KMS-11 (cell line): Measurements from ENCODE around the gene MIB1.

ENCODE experiments used
- H2AFZ ChIP-seq: fragments of 200-600 bp; sonication (generic); 2 replicates; pipeline ENCODE4 v1.6.1; 2016; ENCODE audit warnings: antibody characterized with exemption, mixed run types, low read depth
- H3K27ac ChIP-seq: fragments of 200-600 bp; sonication (generic); 2 replicates; pipeline ENCODE4 v1.6.1; 2016; ENCODE audit warnings: mild to moderate bottlenecking, mixed run types
- H3K27me3 ChIP-seq: fragments of 200-600 bp; sonication (generic); 2 replicates; pipeline ENCODE4 v1.6.1; 2017; ENCODE audit warnings: mild to moderate bottlenecking, low read depth, mixed run types, moderate library complexity; ENCODE audit not compliant: insufficient read depth
- H3K36me3 ChIP-seq: fragments of 200-600 bp; sonication (generic); 2 replicates; pipeline ENCODE4 v1.6.1; 2017; ENCODE audit warnings: mild to moderate bottlenecking, mixed run types; ENCODE audit not compliant: insufficient read depth
- H3K4me1 ChIP-seq: fragments of 200-600 bp; sonication (generic); 2 replicates; pipeline ENCODE4 v1.6.1; 2016; ENCODE audit warnings: mild to moderate bottlenecking, low read depth, mixed run types; ENCODE audit not compliant: poor library complexity, severe bottlenecking
- H3K4me2 ChIP-seq: fragments of 200-600 bp; sonication (generic); 2 replicates; pipeline ENCODE4 v1.7.0; 2016; ENCODE audit warnings: mild to moderate bottlenecking, mixed run types
- H3K4me3 ChIP-seq: fragments of 200-600 bp; sonication (generic); IDR thresholded peaks from 2 replicates; pipeline ENCODE4 v1.6.1; 2017; ENCODE audit warnings: low read depth, low read length, mixed read lengths; ENCODE audit not compliant: insufficient read depth
- H3K79me2 ChIP-seq: fragments of 200-600 bp; sonication (generic); 2 replicates; pipeline ENCODE4 v1.6.1; 2016; ENCODE audit warnings: low read depth, mixed run types; ENCODE audit not compliant: insufficient read depth
- H3K9ac ChIP-seq: fragments of 200-600 bp; sonication (generic); 2 replicates; pipeline ENCODE4 v1.6.1; 2016; ENCODE audit warnings: mild to moderate bottlenecking, mixed run types
- H4K20me1 ChIP-seq: fragments of 200-600 bp; sonication (generic); 2 replicates; pipeline ENCODE4 v1.6.1; 2016; ENCODE audit warnings: mild to moderate bottlenecking, mixed run types; ENCODE audit not compliant: insufficient read depth
- CTCF ChIP-seq: fragments of 200-600 bp; sonication (generic); conservative IDR thresholded peaks from 2 replicates; pipeline ENCODE4 v1.6.1; 2017; ENCODE audit warnings: low read depth, mild to moderate bottlenecking, antibody characterized with exemption, low read length, moderate library complexity, mixed read lengths

The MIB1 gene

GRCh38 chr18:21741562-21742314 is 1.1 kb downstream of the MIB1 start:
- Histone ChIP-seq H3K4me3 (no peak overlapping the region), H4K20me1 (no peaks in the 10 kb centered on the region), H3K4me1 (peaks cover 57% of the 10 kb centered on the region), H3K27ac (peak overlapping the region; percentile 85), H3K4me2 (peak overlapping the region; percentile 87), H3K27me3 (no peaks in the 10 kb centered on the region), H3K36me3 (no peaks in the 10 kb centered on the region), H3K9ac (peak overlapping the region; percentile 81), H2AFZ (peak overlapping the region; percentile 68), H3K79me2 (peaks cover 52% of the 10 kb centered on the region)
- TF ChIP-seq CTCF: no peak

GRCh38 chr18:21742315-21742687 is 1.7 kb downstream of the MIB1 start:
- no peak for TF ChIP-seq CTCF
- peaks cover 62% of the 10 kb centered on the region for H3K4me1 ChIP-seq
- H3K4me3 ChIP-seq: no peak overlapping the region
- H3K79me2 ChIP-seq: peaks cover 58% of the 10 kb centered on the region
- peak overlapping the region; percentile 85 for H3K27ac ChIP-seq
- no peak overlapping the region for H2AFZ ChIP-seq
- no peaks in the 10 kb centered on the region for H4K20me1 ChIP-seq
- peak overlapping the region; percentile 81; the same call in 1 of the 2 replicates for H3K9ac ChIP-seq
- H3K27me3 ChIP-seq: no peaks in the 10 kb centered on the region
- peak overlapping the region; percentile 87 for H3K4me2 ChIP-seq
- H3K36me3 ChIP-seq: no peaks in the 10 kb centered on the region

- H3K4me3 ChIP-seq: no peak overlapping the region
- peak overlapping the region; percentile 81; the same call in 1 of the 2 replicates for H3K9ac ChIP-seq
- TF ChIP-seq CTCF: no peak
- peaks cover 65% of the 10 kb centered on the region for H3K79me2 ChIP-seq
- peak overlapping the region; percentile 87 for H3K4me2 ChIP-seq
- H3K27ac ChIP-seq: peak overlapping the region; percentile 85
- H3K27me3 ChIP-seq: no peaks in the 10 kb centered on the region
- H3K36me3 ChIP-seq: no peaks in the 10 kb centered on the region
- H4K20me1 ChIP-seq: no peaks in the 10 kb centered on the region
- no peak overlapping the region for H2AFZ ChIP-seq
- H3K4me1 ChIP-seq: peaks cover 71% of the 10 kb centered on the region
Observed at GRCh38 chr18:21743166-21743832, 2.7 kb downstream of the MIB1 start.

- Histone ChIP-seq H3K4me3 (no peak overlapping the region), H3K4me1 (peaks cover 80% of the 10 kb centered on the region), H3K36me3 (no peaks in the 10 kb centered on the region), H2AFZ (no peak overlapping the region), H3K79me2 (peaks cover 85% of the 10 kb centered on the region), H3K9ac (no peak overlapping the region; the same call in 1 of the 2 replicates), H3K4me2 (peak overlapping the region; percentile 87), H4K20me1 (no peaks in the 10 kb centered on the region), H3K27me3 (no peaks in the 10 kb centered on the region), H3K27ac (peak overlapping the region; percentile 21; the same call in 1 of the 2 replicates)
- TF ChIP-seq CTCF: no peak; the same call in 1 of the 2 replicates
Observed at GRCh38 chr18:21745231-21745630, 4.6 kb downstream of the MIB1 start.
